Activated CD4-positive, alpha-beta T cell treated with anti-CD3 and anti-CD28 coated beads, Interleukin-2, Interleukin-6, amounts not matched to agents 100 ng/mL and 50 ng/mL, durations not matched to agents 16 hours and 8 hours (primary cell): Measurements from ENCODE around the gene SNX33.
A peak's percentile ranks its signal among the peaks of the same experiment; 100 is the strongest.
"Not testable (repeated sequence)": the region's sequence is repeated elsewhere in the genome, so short reads cannot be mapped to it uniquely, and the experiment has no call there.

Experiments
- DNase-seq: peaks from one replicate; pipeline ENCODE4 v3.0.0-alpha.2; 2020

The SNX33 gene

DNA sequence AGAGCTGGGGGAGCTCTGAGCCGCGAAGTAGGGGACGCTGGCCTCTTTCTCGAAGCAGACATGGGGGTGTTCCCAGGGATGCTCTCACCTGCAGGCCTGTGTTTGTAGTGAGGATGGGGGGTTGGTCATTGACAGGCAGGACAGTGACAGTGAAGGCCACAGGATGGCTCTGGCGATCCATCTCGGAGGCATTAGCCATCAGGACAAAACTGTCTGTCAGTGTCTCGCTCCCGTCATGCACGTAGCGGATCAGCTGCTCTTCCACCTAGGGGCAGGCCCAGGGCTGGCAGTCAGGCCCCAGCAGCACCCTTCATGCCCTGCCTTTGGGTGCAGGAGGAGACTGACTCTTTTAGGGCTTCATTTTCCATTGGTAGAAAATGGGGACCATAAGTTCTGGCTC lies 36.9 kb downstream of the SNX33 start:
- DNase-seq = no peak

DNA sequence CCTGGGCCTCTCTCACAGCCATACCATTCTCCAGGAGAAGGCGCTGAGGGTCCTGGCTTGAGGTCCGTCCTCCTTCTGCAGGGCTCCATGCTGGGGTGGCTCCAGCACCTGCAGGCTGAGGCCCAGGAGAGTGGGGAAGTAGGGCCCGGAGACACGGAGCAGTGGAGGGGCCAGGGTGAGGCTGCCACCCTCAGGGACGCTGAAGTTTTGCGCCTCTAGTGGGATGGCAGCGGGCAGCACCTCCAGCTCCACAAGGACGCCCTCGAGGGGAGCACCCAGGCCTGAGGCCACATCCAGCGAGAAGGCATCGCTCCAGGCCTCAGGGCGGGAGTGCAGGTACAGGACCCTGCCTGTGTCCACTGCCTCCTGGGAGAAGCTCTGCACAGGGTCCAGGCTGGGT lies 37.5 kb downstream of the SNX33 start:
- no peak for DNase-seq

DNA sequence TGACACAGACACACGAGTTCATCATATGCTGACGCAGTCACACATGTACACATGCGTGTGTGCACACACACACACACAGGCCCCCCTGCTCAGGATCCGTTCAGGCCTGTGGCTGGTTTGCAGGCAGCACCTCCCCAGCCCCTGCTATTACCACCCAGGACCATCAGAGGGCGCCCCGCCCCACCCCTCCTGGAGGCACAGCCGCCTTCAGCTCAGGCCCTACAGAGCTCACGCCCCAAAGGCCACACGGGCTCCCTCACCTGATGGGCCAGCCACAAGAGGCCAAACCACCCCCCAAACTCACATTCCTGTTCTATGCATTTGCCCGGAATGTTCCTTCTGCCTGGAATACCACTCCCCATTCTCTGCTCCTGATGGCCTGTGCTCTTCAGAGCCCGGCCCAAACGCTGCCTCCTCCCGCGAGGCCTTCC lies 38.5 kb downstream of the SNX33 start:
- DNase-seq = peak; percentile 88

DNA sequence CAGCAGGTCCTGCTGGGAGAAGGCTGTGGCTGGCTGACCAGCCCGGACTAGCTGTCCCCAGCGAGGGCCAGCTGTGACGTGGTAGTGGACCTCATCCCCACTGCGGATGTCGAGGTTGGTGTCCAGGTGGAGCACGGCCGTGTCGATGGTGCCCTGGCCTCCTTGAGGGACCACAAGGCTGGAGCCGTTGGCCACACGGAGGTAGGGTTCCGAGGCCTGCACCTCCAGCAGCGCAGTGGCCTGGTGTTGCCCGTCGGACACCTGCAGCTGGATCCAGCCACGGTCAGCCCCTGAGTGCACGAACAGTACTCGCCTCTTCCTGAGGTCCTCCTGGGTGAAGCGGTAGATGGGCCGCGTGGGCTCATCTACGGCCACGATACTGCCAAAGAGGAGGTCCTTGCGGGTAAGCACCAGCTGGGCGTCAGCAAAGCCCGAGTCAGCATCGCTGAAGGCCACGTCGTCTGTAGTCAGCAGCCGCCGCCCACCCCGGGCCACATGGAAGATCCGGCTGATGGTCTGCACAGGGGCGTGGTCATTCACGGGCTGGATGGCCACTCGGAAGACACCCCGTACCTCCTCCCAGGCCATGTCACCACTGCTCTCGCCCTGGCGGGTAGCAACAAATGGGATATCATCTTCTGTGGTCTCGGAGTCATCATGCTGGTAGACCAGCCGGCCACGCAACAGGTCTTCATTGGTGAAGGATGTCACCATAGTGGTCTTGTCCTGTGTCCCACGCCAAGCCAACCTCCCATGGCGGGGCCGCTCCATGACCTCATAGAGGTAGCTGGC lies 40.0 kb downstream of the SNX33 start:
- DNase-seq = no peak

DNA sequence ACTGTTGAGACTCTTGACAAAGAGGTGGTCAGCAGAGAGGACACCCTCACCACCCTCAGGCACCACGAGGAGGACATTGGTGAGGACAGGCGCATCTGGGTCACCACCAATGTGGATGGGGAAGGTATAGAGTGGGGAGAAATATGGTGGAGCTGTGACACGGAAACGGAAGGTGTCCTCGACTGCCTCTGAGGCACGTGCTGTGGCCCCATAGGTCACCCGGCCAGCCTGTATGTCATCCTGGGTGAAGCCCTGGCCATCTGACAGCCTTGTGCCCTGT lies 40.5 kb downstream of the SNX33 start:
- no peak for DNase-seq

DNA sequence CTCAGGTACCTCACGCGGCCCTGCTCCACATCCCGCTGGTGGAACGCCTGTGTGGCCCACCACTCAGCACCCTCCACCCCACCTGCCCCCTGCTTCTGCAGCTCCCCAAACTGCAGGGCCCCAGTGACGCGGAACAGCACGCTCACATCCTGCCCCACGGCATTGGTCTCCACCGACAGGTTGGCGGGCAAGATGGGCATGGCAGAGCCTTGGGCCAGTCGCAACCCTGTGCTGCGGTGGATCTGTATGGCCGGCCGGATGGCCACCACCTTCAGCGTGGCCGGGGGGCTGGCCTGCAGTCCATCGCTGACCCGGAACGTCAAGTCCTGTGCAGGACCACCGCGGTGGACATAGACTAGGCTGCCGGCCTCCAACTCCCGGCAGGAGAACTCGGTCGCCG lies 41.1 kb downstream of the SNX33 start:
- no peak for DNase-seq

DNA sequence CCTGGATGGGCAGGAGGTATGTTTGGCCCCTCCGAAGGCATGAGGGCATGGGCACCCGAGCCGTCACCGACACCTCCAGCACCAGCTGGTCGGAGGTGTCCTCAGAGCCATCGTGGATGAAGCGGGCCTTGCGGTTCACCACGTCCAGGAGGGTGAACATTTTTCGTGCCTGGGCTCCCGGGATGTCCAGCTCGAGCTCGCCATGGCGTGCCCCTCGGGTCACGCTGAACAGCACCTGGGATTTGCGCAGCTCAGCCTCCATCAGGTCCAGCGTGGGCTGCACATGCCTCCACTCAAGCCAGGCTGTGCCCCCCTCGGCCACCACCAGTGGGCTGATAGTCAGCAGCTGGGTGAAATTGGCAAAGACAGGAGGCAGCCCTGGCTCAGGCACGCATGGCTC lies 41.7 kb downstream of the SNX33 start:
- not testable (repeated sequence) for DNase-seq

DNA sequence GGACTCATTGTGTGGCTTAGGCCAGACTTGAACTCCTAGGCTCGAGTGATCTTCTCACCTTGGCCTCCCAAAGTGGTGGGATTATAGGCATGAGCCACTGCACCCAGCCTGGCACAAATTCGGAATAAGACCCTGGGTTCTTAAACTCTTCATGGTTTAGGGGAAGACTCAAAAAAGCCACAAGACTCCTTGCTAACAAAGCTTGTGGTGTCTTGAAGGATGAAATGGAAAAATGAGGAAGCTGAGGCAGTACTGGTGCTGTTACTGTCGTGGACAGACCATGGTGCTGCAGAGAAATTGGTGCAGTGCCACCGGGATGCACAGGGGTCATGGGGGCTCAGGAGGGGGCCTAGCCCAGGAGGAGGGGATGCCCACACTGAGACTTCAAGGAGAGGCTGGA lies 44.6 kb downstream of the SNX33 start:
- DNase-seq = not testable (repeated sequence)

DNA sequence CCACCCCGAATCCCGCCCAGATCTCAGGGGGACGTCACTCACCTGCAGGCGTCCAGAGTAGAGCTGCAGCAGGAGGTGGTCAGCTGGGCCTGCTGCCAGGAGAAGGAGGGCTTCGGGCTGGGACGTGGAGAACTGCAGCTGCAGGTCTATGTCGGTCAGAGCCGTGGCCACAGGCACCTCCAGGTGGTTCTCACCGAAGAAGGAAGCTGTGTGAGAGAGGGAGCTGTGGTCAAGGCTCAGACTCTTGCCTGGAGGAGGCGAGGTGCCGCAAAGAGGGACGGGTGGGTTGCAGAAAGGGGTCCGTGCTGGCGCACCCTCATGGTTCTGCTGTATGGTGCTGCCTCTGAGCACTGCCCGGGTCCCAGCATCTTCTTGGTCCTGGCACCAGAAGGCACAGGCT lies 45.3 kb downstream of the SNX33 start:
- DNase-seq = not testable (repeated sequence)

DNA sequence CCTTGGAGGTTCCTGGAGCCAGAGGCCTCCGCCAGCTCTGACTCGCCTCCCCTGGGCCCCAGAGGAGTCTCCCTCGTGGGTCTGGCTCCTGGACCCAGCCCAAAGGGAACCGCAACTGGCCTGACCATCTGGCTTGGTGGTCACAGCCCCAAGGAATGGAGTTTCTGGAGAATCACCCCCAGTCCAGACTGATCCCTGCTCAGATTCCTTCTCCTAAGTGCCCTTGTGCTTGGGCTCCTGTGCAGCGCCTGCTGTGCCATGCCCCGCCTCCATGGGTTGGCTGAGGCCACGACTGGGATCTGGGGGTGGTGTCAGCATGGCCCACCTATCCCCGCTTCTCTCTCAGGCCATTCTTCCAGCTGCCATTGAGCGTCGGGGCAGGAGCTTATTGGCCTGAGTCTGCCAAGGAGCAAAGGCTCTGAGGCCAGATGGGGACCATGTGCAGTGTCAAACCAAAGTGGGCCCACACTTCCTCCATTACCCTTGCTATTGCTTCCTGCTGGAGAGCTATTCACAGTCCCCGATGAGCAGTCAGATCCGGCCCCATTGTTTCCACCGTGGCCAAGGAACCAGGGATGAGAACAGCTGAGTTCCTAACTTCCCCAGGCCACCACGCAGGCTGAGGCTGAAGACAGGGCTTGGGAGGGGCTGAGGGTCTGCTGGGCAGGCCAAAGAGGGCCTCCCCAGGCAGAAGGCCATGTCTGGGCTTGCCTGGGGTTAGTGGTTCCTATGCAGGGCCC lies 46.0 kb downstream of the SNX33 start:
- no peak for DNase-seq

DNA sequence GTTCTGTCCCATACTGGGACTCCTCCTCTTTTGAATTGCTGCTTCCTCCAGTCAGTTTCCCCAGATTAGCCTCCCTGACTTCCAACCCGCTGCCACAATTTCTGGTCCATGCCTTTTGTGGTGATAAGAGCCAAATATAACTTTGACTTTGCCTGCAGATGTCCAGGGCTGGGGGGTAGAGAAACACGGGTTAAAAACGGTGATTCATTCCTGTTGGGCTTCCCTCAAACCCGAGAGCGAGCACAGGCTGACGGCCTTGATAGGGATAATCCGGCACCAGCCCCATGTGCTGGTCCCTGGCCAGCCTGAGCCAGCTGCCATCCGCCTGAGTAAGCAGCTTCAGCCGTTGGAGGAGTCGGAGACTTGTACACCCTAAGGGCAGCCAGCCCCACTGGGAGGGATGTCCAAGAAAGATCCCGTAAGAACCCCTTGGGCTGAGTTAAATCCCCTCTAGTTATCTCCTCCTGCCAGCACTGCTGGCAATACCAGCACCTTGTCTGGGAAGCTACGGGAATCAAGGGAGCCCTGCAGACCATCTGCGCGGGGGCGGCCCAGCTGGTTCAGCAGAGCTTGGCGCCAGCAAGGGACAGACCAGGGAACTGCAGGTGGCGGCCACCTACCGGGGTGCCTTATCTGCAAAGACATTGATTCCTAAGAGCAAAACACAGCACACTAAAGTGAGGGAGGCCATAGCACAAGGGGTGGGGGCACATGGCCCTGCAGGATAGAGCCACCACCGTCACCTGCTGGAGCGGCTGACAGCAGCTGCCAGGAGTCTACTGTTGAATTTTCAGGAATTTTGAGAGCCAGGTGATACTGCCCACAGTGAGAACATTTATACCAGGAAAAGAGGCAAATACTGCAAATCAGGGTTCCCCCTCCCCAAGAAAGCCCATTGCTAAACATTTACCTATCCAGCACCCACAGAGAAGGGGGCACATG lies 46.8 kb downstream of the SNX33 start:
- peak; percentile 12 for DNase-seq

DNA sequence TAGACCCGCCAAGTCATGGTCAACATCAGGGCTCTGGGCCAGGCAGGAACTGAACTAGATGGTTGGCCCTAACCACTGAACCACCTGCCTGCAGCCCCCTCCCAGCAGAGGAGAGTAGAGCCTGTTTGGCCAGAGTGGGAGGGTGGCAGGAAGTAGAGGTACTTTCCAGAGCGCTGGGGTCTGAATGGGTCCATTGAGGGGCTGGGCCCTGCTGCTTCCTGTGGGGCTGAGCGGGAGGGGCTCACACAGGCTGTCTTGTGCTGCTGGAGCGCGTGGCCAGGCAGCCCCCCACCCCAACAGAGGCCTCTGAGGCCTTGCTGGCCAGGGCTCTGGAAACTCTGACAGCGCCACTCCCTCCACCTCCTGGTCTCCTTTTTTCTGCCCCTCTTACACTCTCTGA lies 47.5 kb downstream of the SNX33 start:
- no peak for DNase-seq

DNA sequence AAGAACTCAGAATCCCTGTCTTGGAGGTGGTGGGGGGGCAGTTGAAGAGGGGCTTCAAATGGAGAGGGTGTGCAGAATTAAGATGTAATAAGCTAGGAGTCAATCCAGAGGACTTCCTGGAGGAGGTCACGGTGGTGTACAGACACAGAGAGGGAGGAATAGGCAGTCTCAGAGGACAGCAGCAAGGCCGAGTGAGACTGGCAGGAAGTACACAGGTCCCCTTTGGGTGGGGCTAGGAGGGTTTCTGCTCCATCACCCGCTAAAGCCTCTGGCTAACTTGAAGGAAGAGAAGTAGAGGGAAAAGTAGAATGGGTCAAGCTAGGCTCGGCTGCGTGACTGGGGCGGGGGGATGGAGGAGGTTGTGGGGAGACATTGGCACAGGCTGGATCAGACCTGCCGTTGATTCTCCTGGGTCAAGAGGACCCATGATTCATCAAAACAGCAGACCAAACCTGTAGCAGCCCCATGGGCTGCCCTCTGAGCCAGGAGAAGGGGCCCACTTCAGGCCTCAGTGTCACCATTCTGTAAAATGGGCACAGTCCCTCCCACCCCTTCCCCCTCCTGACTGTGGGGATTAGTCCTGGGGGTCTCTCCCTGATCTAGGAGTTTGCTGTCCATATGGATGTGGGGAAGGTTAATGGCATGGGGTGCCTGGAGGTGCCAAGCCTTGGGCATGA lies 48.1 kb downstream of the SNX33 start:
- DNase-seq = no peak

DNA sequence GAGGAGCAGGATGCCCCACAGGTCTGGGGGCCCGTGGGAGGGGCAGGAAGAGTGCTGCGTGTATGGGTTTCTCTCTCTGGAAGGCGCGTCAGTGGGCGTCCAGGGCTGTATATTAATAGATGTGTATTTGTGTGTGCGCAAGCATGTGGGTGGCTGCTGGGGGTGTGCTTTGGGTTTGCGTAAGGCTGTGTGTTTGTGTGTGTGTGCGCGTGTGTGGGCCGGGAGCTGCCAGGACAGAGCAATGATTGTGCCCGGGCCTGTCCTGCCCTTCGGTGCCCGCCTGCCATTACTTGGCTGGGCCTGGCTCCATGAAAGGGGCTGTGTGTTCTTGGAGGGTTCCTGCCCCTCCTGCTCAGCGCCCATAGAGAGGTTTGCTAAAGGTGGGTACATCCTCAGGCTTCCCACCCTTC lies 48.6 kb downstream of the SNX33 start:
- no peak for DNase-seq

DNA sequence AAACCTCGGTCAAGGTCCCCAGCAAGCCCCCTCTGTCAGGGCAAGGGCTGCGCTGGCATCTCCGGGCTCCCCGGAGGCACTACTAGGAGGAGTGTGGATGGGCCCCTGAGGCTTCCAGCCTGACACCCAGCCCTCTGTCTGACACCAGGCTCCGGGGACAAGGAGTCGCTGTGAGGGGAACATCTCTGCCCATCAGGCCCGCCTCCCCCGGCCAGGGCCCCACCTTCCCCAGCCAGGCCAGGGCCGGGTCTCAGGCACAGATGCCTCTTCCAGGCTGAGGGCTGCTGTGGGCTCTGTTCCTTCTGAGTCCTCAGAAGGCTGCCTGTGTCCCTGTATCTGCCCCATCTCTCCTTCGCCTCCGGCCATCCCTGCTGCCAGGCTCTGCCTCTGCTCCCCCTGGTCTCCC lies 49.1 kb downstream of the SNX33 start:
- DNase-seq = no peak

DNA sequence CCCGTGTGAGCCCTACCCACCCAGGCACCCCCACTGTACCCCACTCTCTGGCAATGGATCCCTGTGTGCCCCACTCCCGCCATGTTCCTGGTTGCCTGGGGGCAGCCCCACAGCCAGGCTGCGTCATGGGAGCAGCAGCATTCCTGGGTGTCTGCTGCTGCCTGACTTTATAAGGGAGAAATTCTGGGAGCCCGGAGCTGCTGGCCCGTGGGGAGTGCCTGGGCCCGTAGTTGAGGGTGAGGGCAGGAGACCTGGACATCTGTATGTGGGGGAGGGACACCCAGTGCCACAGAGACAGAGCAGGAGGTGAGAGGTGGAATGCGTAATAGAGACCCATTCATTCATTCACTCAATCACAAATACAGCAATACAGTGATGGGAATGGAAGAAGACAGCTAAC lies 49.8 kb downstream of the SNX33 start:
- no peak for DNase-seq

DNA sequence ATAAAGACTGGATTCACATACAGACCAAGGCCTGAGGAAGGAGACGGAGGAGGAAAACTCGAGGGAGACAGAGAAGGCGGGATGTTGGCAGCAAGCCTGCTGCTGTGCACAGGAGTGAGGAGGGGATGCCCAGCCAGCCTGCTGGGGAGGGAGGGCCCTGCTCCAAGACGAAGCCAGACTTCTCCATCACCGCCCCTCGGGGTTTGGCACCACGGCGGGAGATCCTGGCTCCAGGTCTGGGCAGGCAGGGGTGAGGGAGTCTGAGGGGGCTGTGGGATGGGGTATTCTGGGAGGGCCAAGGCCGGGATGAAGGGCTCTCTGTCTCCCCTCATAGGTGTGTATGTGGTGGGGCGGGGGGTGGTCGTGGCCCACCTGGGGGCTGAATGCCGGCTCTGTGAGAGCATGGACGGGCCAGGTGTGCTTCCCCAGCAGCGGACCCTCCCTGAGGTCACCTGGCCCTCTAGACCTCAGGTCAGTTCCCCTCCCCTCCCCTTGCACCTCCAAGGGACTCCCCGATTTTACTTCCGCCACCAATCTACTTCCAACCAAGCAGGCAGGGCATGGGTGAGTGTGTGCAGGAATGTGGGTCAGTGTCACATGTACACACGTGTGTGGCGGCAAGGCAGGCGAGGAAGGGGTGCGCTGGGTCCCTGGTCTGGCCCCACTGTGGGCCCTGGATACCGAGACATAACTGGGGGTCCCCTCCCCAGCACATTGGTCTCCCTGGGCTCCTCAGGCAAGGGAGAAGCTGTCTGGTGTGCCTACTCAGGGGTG lies 50.4 kb downstream of the SNX33 start:
- not testable (repeated sequence) for DNase-seq

DNA sequence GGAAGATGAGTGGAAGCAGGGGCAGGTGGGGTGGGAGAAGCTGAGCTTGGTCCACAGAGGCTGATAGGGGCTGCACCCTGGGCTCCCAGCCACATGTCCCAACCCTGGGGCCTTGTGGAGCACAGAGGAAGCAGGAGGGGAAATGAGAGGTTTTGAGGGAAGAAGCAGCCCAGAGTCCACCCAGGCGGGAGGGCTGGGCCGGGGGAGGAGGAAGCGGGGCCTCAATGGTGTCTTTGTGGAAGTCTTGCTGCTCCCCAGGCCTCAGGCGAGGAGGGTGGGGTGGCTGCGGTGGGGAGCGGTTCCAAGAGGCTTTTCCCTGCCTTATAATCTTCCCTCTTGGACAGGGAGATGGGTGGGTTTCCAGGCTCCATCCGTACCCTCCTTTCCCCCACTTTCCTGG lies 51.8 kb downstream of the SNX33 start:
- DNase-seq = not testable (repeated sequence)

DNA sequence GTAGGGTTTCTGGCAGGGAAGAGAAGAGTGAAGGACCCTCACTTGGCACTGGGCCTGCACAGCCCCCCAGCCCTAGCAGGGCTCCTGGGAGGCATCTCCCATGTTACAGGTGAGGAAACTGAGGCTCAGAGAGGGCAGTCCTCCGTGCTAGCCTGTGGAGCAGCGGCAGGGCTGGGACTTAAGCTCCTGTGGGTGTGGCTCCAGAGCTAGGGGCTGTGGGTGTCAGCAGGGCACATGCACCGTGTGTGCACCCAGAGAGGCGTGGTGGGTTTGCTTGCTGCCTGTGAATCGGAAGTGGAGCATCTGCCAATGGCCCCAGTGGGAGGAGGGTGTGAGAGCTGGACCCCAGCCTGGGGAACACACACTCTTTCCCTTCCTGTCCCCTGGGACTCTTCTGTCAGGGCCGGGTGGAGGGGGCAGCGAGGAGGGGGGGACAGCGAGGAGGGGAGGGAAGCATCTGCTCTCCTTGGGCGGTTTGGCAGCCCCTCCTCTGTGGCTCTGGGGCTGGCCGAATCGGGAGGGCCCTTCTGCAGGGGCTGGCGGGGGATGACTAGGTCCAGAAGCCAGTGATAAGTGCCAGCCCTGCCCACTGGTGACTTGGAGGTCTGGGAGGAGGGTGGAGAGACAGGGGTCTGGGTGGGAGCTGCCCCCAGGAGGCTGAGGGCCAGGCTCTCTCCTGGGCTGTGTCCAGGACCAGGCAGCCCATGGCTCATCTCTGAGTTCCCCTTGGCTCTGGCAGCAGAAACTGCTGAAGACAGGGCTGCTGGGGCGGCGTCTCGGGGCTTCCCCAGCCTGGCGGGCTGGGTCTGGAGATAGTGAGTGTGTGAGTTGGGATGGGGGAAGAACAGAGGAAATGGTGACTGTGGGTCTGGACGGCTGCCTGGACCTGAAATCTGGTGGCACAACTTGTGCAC lies 52.5 kb downstream of the SNX33 start:
- not testable (repeated sequence) for DNase-seq

DNA sequence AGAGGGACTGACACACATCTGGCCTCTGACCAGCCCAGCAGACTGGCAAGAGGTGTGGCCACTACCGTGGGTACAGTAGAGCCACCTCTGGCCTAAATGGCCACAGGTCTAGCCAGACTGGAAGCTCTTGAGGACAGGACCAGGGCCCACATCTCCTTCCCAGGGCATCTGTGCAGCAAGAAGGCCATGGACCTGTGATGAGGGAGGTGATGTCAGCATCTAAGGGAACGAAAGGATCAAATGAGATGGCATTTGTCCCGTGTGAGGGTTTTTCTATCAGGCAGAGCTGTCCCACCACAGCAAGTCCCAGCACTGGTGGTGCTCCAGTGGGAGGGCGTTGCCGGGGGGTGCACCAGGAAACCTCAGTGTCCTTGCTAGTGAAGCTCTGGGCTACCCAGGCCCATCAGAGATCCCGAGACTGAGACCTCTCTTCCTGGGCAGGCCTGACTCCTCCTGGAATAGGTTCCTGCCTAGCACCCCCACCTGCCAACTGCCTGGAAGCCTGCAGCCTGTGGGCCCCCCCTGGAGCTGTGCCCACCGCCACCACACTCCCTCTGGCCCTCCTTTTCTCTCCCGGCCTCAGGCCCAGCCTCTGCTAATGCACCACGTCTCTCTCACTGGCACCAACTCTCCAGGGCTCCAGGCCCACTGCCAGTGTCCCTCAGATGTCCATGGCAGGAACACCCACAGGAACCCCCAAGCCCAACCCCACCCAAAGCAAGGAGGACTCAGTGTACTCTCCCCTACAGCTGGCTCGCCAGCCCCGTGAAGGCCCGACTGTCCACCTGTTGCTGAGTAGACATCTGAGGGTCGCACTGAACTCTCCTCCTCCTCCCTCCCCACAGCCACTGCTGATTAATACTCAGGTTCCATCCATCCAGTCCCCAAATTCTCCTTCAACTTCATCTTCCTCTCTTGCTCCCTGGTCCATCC lies 53.6 kb downstream of the SNX33 start:
- not testable (repeated sequence) for DNase-seq
